ENCODE measurements around the gene CDKAL1. TPM values are rescaled to one million over a fixed set of nuclear protein-coding genes. Genes with fewer than 3 reads are reported as not detected.
A peak's percentile ranks its signal among the peaks of the same experiment; 100 is the strongest.
"Not testable (repeated sequence)": the region's sequence is repeated elsewhere in the genome, so short reads cannot be mapped to it uniquely, and the experiment has no call there.

Gene CDKAL1
- total and polyA plus RNA-seq, 2 experiments from 2014 or later, result 12.2 to 13.7 TPM

DNA sequence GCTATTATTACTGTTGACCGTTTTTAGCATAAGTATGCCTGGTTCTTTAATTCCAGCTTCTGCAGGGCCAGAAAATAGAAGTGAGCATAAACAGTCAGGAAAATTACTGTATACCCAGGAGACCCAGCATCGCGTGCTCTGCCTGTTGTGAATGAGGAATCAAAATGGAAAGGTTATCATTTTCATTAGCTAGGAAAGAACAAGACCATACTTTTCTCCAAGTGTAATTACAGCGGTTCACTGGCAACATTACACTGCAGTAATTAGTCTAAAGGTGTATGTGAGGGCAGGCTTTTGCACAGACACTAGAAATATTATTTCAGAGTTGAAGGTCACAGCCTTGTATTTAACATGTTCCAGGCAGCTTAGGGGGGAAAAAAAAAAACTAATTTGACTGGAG is 655.5 kb downstream of the CDKAL1 start:
- peaks cover 6% of the 10 kb centered on the region for H3K4me1 ChIP-seq (ENCODE audit: low read depth)
- H3K9me3 ChIP-seq (ENCODE audit: low read depth), result no peaks in the 10 kb centered on the region
- H3K27me3 ChIP-seq, result no peaks in the 10 kb centered on the region
- no peak overlapping the region for H3K4me3 ChIP-seq
- TF ChIP-seq, protein P1, sequence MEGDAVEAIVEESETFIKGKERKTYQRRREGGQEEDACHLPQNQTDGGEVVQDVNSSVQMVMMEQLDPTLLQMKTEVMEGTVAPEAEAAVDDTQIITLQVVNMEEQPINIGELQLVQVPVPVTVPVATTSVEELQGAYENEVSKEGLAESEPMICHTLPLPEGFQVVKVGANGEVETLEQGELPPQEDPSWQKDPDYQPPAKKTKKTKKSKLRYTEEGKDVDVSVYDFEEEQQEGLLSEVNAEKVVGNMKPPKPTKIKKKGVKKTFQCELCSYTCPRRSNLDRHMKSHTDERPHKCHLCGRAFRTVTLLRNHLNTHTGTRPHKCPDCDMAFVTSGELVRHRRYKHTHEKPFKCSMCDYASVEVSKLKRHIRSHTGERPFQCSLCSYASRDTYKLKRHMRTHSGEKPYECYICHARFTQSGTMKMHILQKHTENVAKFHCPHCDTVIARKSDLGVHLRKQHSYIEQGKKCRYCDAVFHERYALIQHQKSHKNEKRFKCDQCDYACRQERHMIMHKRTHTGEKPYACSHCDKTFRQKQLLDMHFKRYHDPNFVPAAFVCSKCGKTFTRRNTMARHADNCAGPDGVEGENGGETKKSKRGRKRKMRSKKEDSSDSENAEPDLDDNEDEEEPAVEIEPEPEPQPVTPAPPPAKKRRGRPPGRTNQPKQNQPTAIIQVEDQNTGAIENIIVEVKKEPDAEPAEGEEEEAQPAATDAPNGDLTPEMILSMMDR (IDR thresholded peaks at IDR 0.05; ENCODE audit: low read depth, low read length), result no peak
- DNase-seq (ENCODE audit: low read depth in 1 of 2, low spot score in 1 of 2), result no peak
- no peak overlapping the region for H3K27ac ChIP-seq
- H3K36me3 ChIP-seq, result no peaks in the 10 kb centered on the region

DNA sequence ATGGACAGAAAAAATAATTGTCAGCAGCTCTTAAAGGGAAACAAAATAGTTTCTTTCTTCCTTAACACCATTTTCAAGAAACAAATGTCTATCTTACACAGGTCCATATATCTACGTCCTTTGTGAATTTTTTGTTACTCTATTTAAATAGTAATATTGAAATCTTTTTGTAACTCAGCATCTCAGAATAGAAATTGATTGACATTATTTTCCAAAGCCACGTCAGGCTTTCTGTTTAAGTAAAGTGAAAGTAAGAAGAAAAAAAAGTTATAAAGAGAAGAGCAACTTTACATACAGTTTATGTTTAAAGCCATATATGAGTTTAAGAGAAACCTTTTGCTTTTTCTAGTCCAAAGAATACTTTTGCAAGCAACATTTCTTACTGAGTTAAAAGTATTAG is 656.4 kb downstream of the CDKAL1 start:
- Histone ChIP-seq H3K27ac (no peak overlapping the region), H3K9me3 (ENCODE audit: low read depth) (no peaks in the 10 kb centered on the region), H3K36me3 (no peaks in the 10 kb centered on the region), H3K4me3 (no peak overlapping the region), H3K27me3 (no peaks in the 10 kb centered on the region), H3K4me1 (ENCODE audit: low read depth) (no peaks in the 10 kb centered on the region)
- TF ChIP-seq, protein P1 (IDR thresholded peaks at IDR 0.05; ENCODE audit: low read depth, low read length), result no peak
- DNase-seq (ENCODE audit: low read depth in 1 of 2, low spot score in 1 of 2), result no peak

DNA sequence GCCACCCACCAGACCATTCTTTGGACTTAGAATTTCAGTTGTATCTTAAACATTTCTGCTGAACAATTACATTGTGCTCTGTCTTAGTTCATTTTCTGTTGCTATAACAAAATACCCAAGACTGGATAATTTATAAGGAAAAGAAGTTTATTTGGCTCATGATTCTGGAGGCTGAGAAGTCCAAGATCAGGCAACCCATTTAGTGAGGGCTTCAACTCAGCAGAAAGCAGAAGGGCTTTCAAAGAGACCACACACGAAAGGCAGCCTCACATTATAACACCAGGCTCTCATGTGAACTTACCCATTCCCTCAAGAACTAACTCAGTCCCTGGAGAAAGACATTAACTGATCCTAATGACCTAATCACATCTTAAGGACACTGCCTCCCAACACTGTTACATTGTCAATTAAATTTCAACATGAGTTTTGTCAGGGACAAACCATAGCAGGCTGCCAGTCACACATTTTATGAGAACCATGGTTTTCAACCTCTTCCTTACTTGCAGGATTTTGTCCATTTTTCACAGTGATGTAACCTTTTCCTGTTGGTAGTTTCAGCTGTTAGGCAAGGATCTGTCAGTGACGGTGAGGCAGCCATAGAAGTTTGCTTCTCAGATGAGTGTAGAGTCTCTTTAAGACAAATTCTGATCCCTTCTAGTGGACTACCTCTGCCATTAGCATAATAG is 659.7 kb downstream of the CDKAL1 start:
- no peak overlapping the region for H3K27ac ChIP-seq
- no peak overlapping the region for H3K4me3 ChIP-seq
- H3K36me3 ChIP-seq, result no peaks in the 10 kb centered on the region
- TF ChIP-seq, protein P1 (IDR thresholded peaks at IDR 0.05; ENCODE audit: low read depth, low read length), result no peak
- peak in 1 of 2 donors; percentile 5 for DNase-seq (ENCODE audit: low read depth in 1 of 2, low spot score in 1 of 2)
- no peaks in the 10 kb centered on the region for H3K9me3 ChIP-seq (ENCODE audit: low read depth)
- no peaks in the 10 kb centered on the region for H3K4me1 ChIP-seq (ENCODE audit: low read depth)
- no peaks in the 10 kb centered on the region for H3K27me3 ChIP-seq

DNA sequence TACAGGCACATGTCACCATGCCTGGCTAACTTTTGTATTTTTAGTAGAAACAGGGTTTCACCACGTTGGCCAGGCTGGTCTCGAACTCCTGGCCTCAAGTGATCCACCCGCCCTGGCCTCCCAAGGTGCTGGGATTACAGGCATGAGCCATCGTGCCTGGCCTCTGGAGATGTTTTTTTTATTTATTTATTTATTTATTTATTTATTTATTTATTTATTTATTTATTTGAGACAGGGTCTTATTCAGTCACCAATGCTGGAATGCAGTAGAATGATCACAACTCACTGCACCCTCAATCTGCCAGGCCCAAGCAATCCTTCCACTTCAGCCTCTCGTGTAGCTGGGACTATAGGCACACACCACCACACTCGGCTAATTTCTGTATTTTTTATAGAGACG is 661.0 kb downstream of the CDKAL1 start:
- H3K36me3 ChIP-seq; H3K4me3 ChIP-seq; H3K27me3 ChIP-seq; H3K27ac ChIP-seq; H3K9me3 ChIP-seq (ENCODE audit: low read depth); DNase-seq (ENCODE audit: low read depth in 1 of 2, low spot score in 1 of 2); H3K4me1 ChIP-seq (ENCODE audit: low read depth): not testable (repeated sequence)

DNA sequence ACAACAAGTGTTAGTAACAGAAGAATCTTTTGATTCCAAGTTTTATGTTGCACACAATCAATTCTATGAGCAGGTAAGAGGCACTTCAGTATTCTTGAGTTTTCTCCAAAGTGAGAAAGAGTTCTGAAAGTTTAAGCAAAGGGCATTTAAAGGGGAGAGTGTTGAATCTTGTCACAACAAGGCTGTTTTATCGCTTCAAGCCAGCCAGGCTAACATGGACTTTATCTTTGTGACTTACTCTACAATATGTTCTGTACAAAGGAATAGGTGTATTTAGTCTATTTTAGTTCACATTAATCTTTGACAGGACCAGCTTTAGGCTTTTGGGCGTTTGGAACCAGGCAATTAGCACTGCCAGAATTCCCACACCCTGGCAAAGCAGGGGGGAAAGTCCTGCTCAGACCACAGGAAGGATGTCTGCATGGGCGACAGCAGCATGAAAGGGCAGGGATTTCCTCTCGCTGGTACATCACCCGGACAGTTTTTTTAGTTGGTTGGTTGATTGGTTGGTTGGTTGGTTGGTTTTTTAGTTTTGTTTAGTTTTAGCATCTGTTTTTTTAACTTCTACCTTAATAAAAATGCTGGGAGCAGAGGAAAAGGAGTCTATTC is 663.9 kb downstream of the CDKAL1 start:
- H3K9me3 ChIP-seq (ENCODE audit: low read depth), result no peaks in the 10 kb centered on the region
- H3K4me3 ChIP-seq, result no peak overlapping the region
- H3K27ac ChIP-seq, result no peak overlapping the region
- no peak for DNase-seq (ENCODE audit: low read depth in 1 of 2, low spot score in 1 of 2)
- H3K36me3 ChIP-seq, result no peaks in the 10 kb centered on the region
- no peaks in the 10 kb centered on the region for H3K27me3 ChIP-seq
- H3K4me1 ChIP-seq (ENCODE audit: low read depth), result peaks cover 16% of the 10 kb centered on the region
- TF ChIP-seq, protein P1 (IDR thresholded peaks at IDR 0.05; ENCODE audit: low read depth, low read length), result no peak

DNA sequence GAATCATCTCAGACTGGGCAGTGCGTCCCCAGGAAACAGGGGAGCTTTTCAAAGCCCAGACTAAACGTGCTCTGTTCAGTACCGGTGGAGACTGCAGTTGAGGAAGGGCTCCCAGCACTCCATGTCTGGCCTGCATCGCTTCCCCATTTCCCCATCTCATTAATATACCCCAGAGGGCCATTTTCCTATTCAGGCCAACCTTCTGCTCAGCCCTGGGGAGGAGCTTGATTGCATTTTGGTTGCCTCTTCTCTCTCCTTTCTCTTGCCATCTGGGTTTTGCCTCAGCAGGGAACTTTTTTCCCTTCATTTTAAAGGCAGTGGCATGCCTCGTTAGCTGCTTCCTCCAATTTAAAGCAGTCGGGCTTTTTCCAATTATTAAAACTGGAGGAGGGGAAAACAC is 665.0 kb downstream of the CDKAL1 start:
- peaks cover 16% of the 10 kb centered on the region for H3K4me1 ChIP-seq (ENCODE audit: low read depth)
- H3K27ac ChIP-seq, result no peak overlapping the region

More for the DNA sequence above, 665.0 kb downstream of the CDKAL1 start:
- H3K4me3 ChIP-seq, result no peak overlapping the region
- TF ChIP-seq, protein P1 (IDR thresholded peaks at IDR 0.05; ENCODE audit: low read depth, low read length), result no peak
- H3K9me3 ChIP-seq (ENCODE audit: low read depth), result no peaks in the 10 kb centered on the region
- no peaks in the 10 kb centered on the region for H3K36me3 ChIP-seq
- H3K27me3 ChIP-seq, result no peaks in the 10 kb centered on the region
- no peak for DNase-seq (ENCODE audit: low read depth in 1 of 2, low spot score in 1 of 2)

Data from cardiac muscle cell (in vitro differentiated cells and primary cell).